A673 (cell line): ENCODE results near the gene MAP2K5. TPM values are rescaled to one million over a fixed set of nuclear protein-coding genes. Genes with fewer than 3 reads are reported as not detected.

Source experiments
- BruUV-seq: library from RNA; stranded (reverse); fragments of 400-500 nt; replicated peaks from 2 replicates; lab custom pipeline; 2021; lab: Mats Ljungman, UMichigan
- CTCF ChIA-PET: fragments of 300-600 bp; sonication (Branson Sonifier 250); formaldehyde crosslinking; loops from one replicate; lab custom pipeline; 2022; ENCODE audit warnings: antibody characterized with exemption; lab: Charles Lee
- POLR2A ChIA-PET: fragments of 300-600 bp; sonication (Branson Sonifier 250); formaldehyde crosslinking; loops from one replicate; lab custom pipeline; 2022; ENCODE audit warnings: antibody characterized with exemption; ENCODE audit not compliant: low non-redundant PET; lab: Charles Lee
- DNase-seq: peaks from one replicate; pipeline ENCODE4 v3.0.0-alpha.2; 2015; ENCODE audit warnings: low spot score
- H3K27ac ChIP-seq: fragments of 200-600 bp; sonication (generic); 2 replicates; pipeline ENCODE4 v1.5.1; 2016; ENCODE audit warnings: mixed run types, low read depth, mild to moderate bottlenecking, mixed read lengths, antibody characterized with exemption, low read length; ENCODE audit not compliant: poor library complexity, severe bottlenecking
- H3K27me3 ChIP-seq: fragments of 200-600 bp; sonication (generic); replicated peaks from 2 replicates; pipeline ENCODE4 v1.6.1; 2017; ENCODE audit warnings: mixed run types, low read depth, mild to moderate bottlenecking, mixed read lengths, antibody characterized with exemption, low read length; ENCODE audit not compliant: insufficient read depth, poor library complexity
- H3K36me3 ChIP-seq: fragments of 200-600 bp; sonication (generic); 2 replicates; pipeline ENCODE4 v1.6.1; 2016; ENCODE audit warnings: mixed run types, mild to moderate bottlenecking, mixed read lengths, antibody characterized with exemption, low read length; ENCODE audit not compliant: insufficient read depth, poor library complexity, severe bottlenecking
- H3K4me1 ChIP-seq: fragments of 200-600 bp; sonication (generic); 2 replicates; pipeline ENCODE4 v1.6.1; 2017; ENCODE audit warnings: mixed run types, mild to moderate bottlenecking, mixed read lengths, antibody characterized with exemption, low read length; ENCODE audit not compliant: insufficient read depth, poor library complexity, severe bottlenecking
- H3K4me3 ChIP-seq: fragments of 200-600 bp; sonication (generic); 2 replicates; pipeline ENCODE4 v1.5.1; 2016; ENCODE audit warnings: low read depth, mixed run types, mild to moderate bottlenecking, mixed read lengths, low read length; ENCODE audit not compliant: poor library complexity, severe bottlenecking
- H3K9me3 ChIP-seq: fragments of 200-600 bp; sonication (generic); 2 replicates; pipeline ENCODE4 v1.6.1; 2016; ENCODE audit warnings: mixed run types, low read depth, mild to moderate bottlenecking, mixed read lengths, antibody characterized with exemption, low read length; ENCODE audit not compliant: poor library complexity, severe bottlenecking
- CTCF ChIP-seq: fragments of 300-800, 200-600 bp; sonication (generic); conservative IDR thresholded peaks from 2 replicates; pipeline ENCODE4 v1.5.1; 2017; ENCODE audit warnings: low read depth, mild to moderate bottlenecking, antibody characterized with exemption, low read length, moderate library complexity, mixed read lengths
- EZH2 ChIP-seq: fragments of 200-600 bp; sonication (generic); IDR thresholded peaks from 2 replicates; pipeline ENCODE4 v1.6.1; 2017; ENCODE audit warnings: borderline replicate concordance, low read depth, mild to moderate bottlenecking, mixed read lengths, antibody characterized with exemption, low read length; ENCODE audit not compliant: poor library complexity, severe bottlenecking
- intact Hi-C: fragments of 100-400 bp; cut with micrococcal nuclease; formaldehyde crosslinking; loops from one replicate; pipeline ENCODE4 v1.10.0; 2022; ENCODE audit not compliant: unreplicated experiment
- total RNA-seq: library from RNA; stranded (reverse); gene quantifications from 2 replicates; pipeline ENCODE4 v1.2.3, GENCODE V29; 2021

Gene MAP2K5
- total RNA-seq, 1 experiment from 2014 or later = 62.8 TPM

GRCh38 chr15:67853454-67853853 is 311.0 kb downstream of the MAP2K5 start:
- POLR2A ChIA-PET = interaction anchor here (0.7 kb wide), 1 partner anchor 11 kb away, joined by 8 read pairs; no protein-coding TSS in a partner anchor
- Histone ChIP-seq H3K4me3 (no peak overlapping the region), H3K27ac (no peak overlapping the region), H3K9me3 (no peaks in the 10 kb centered on the region), H3K36me3 (no peaks in the 10 kb centered on the region), H3K27me3 (no peaks in the 10 kb centered on the region), H3K4me1 (no peaks in the 10 kb centered on the region)
- BruUV-seq = no TSS peak
- DNase-seq = no peak
- CTCF ChIA-PET = no interaction called here
- no peak for TF ChIP-seq CTCF
- TF ChIP-seq EZH2 = no peak
- intact Hi-C loops = no loop called here

- POLR2A ChIA-PET = no interaction called here
- no peak overlapping the region for H3K27ac ChIP-seq
- intact Hi-C loops = no loop called here
- H3K4me1 ChIP-seq = no peaks in the 10 kb centered on the region
- no peak overlapping the region for H3K4me3 ChIP-seq
- CTCF ChIA-PET = no interaction called here
- no peak for DNase-seq
- no TSS peak for BruUV-seq
- TF ChIP-seq CTCF = no peak
- no peak for TF ChIP-seq EZH2
- H3K36me3 ChIP-seq = no peaks in the 10 kb centered on the region
- H3K9me3 ChIP-seq = no peaks in the 10 kb centered on the region
- no peaks in the 10 kb centered on the region for H3K27me3 ChIP-seq
Measured at GRCh38 chr15:67854358-67854757, 311.9 kb downstream of the MAP2K5 start.

GRCh38 chr15:67855842-67856241 is 313.3 kb downstream of the MAP2K5 start:
- Histone ChIP-seq H3K27ac (no peak overlapping the region), H3K9me3 (no peaks in the 10 kb centered on the region), H3K36me3 (no peaks in the 10 kb centered on the region), H3K4me3 (no peak overlapping the region), H3K27me3 (no peaks in the 10 kb centered on the region), H3K4me1 (no peaks in the 10 kb centered on the region)
- no TSS peak for BruUV-seq
- ChIA-PET CTCF (no interaction called here), POLR2A (no interaction called here)
- DNase-seq = no peak
- TF ChIP-seq CTCF (no peak), EZH2 (no peak)
- intact Hi-C loops = no loop called here

Other genes with a start within 250 kb of the MAP2K5 start
- gene C15orf61, start 21.6 kb upstream of the MAP2K5 start, total RNA-seq = 6.0 and 6.3 TPM in 2 replicates